LNCAP (cell line): ENCODE data around the gene WARS2.

Experiments
- CTCF ChIP-seq: fragments of 450-650 bp; IDR thresholded peaks from 2 replicates; pipeline ENCODE4 v1.5.1; 2017; ENCODE audit warnings: mild to moderate bottlenecking

WARS2 gene

GRCh38 chr1:119000371-119001180 lies 139.9 kb downstream of the WARS2 start:
- no peak for TF ChIP-seq CTCF

DNA sequence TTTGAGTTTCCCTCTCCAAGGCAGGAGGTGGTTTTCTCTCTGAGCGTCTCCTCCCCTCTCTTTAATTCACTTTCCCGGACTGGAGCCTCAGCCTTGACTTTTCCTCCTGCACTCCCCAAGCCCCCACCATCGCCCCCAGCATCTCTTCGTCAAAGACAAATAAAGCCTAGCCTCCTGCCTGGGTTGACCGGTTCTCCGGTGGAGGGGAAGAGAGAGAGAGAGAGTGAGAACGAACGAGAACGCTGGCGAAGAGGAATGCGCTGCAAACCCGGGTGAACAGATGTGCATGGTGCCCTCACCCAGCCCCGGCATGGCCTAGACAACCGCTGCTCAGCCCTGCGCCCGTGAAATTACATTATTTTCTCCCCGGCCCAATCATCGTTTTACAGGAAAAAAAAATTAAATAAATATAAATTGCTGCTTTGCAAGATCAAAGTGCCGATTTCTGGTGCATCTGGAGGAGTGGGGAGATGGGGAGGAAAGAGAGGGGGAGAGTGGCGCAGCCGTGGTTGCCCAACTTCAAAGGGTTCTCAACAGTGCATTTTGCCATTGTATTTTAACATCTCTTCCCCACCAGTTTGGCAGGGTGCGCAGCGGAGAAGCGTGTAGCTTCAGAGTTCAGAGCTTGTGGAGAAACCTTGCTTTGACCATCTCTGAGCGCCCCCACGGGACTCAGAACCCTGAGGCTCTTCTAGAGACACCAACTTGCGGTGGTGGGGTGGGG lies 140.9 kb downstream of the WARS2 start:
- no peak for TF ChIP-seq CTCF

DNA sequence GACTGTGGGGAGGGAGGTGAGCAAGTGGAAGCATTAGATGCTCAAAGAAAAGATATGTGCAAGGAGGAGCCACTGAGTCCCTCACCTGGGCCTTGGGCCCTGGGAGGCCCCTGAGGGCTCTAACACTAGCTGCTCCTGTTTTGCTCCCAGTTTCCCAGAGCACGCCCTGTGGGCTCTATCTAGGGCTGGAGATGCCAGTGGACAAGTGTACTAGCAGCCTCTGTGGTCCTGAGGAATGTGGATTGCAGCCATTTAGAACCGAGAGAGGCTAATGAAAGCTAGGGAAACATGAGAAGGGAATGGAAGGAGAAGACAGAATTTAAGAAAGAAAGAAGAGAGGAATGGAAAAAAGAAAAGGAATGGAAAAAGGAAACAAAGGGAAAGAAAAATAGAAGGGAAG lies 142.3 kb downstream of the WARS2 start:
- no peak for TF ChIP-seq CTCF

GRCh38 chr1:118997225-118997624 lies 143.2 kb downstream of the WARS2 start:
- no peak for TF ChIP-seq CTCF

GRCh38 chr1:118995312-118996016 lies 145.0 kb downstream of the WARS2 start:
- no peak for TF ChIP-seq CTCF

GRCh38 chr1:118993700-118994026 lies 146.8 kb downstream of the WARS2 start:
- no peak for TF ChIP-seq CTCF

- TF ChIP-seq CTCF = no peak
These were observed 147.4 kb downstream of the WARS2 start for GRCh38 chr1:118992868-118993699.
